T follicular helper cell (primary cell): Measurements from ENCODE around the gene KRT38.

Experiments used
- DNase-seq: peaks from one replicate; pipeline ENCODE4 v3.0.0-alpha.2; 2020; ENCODE audit warnings: low read depth

The KRT38 gene

GRCh38 chr17:41421617-41422016 lies 19.2 kb downstream of the KRT38 start:
- no peak for DNase-seq

GRCh38 chr17:41421116-41421515 lies 19.7 kb downstream of the KRT38 start:
- no peak for DNase-seq

GRCh38 chr17:41420134-41420533 lies 20.6 kb downstream of the KRT38 start:
- DNase-seq: no peak

- DNase-seq: no peak
Observed at GRCh38 chr17:41419716-41420115, 21.1 kb downstream of the KRT38 start.

- no peak for DNase-seq
Observed at GRCh38 chr17:41418116-41418860, 22.5 kb downstream of the KRT38 start.

GRCh38 chr17:41417576-41418015 lies 23.2 kb downstream of the KRT38 start:
- no peak for DNase-seq

- no peak for DNase-seq
Observed at GRCh38 chr17:41417127-41417526, 23.7 kb downstream of the KRT38 start.

GRCh38 chr17:41416479-41416878 lies 24.3 kb downstream of the KRT38 start:
- no peak for DNase-seq

- no peak for DNase-seq
Observed at GRCh38 chr17:41415833-41416335, 24.9 kb downstream of the KRT38 start.

- no peak for DNase-seq
Observed at GRCh38 chr17:41415411-41415810, 25.4 kb downstream of the KRT38 start.

GRCh38 chr17:41413982-41414381 lies 26.8 kb downstream of the KRT38 start:
- DNase-seq: no peak

- DNase-seq: no peak
Observed at GRCh38 chr17:41413353-41413957, 27.3 kb downstream of the KRT38 start.

GRCh38 chr17:41411072-41411840 lies 29.5 kb downstream of the KRT38 start:
- no peak for DNase-seq

GRCh38 chr17:41407226-41407625 lies 33.6 kb downstream of the KRT38 start:
- no peak for DNase-seq

- no peak for DNase-seq
Observed at GRCh38 chr17:41406205-41406604, 34.6 kb downstream of the KRT38 start.

GRCh38 chr17:41404024-41404671 lies 36.6 kb downstream of the KRT38 start:
- DNase-seq: no peak

GRCh38 chr17:41403404-41404023 lies 37.3 kb downstream of the KRT38 start:
- no peak for DNase-seq

GRCh38 chr17:41402161-41402560 lies 38.6 kb downstream of the KRT38 start:
- no peak for DNase-seq

GRCh38 chr17:41396996-41397660 lies 43.7 kb downstream of the KRT38 start, which contains the start of gene KRT31:
TSS of gene KRT31 (minus strand) at chr17:41397608. CDS start at chr17:41397539, 69 bp downstream.
- DNase-seq: no peak

- DNase-seq: no peak
Observed at GRCh38 chr17:41396340-41396739, 44.4 kb downstream of the KRT38 start.

- no peak for DNase-seq
Observed at GRCh38 chr17:41395611-41396010, 45.2 kb downstream of the KRT38 start.
